ENCODE data around the gene SMIM7. TPM values are rescaled to one million over a fixed set of nuclear protein-coding genes. Genes with fewer than 3 reads are reported as not detected.

Gene SMIM7
- total RNA-seq, 1 experiment from 2014 or later = 66.4 TPM

DNA sequence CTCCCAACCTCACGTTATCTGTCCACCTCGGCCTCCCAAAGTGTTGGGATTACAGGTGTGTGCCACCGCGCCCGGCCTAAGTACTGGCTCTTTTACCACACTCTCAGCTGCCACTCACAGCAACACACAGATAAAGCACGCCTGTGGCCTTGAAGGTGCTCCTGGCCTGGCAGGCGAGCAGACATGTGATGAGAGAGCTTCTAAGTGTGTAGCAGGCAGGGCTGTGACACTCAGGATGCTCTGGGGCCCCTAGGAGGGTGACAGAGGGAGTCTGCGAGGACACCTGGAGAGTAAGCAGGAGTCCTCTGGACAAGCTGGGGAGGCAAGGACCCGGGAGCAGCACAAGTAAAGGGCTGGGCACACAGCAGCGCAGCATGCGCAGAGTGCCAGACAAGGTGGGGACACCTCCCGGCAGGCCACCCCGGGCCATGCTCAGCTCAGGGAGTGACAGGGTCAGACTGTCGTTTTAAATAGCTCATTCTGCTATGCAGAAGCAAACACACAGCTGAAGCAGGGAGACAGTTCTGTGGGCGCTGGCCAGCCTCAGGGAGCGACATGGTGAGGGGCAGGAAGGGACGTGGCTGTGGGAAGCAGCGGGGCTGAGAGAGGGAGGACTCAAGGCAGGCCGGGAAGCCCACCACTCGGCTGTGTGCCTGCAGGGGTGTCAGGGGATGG is 58.4 kb downstream of the SMIM7 start:
- ChIA-PET RAD21 (ENCODE audit: low non-redundant PET in 1 of 2, low total read pairs in 2 of 2, uncharacterized antibody in 2 of 2, unreplicated experiment in 2 of 2) (no interaction called here), POLR2A (interaction anchor here (0.6 kb wide), 1 partner anchor 1207 kb away, joined by 4 read pairs; no protein-coding TSS in a partner anchor), CTCF (no interaction called here)
- no peak overlapping the region for H3K4me3 ChIP-seq (replicated peaks in 1 of 2; ENCODE audit: low read depth in 1 of 2, low read length in 2 of 2)
- TF ChIP-seq, protein P1, sequence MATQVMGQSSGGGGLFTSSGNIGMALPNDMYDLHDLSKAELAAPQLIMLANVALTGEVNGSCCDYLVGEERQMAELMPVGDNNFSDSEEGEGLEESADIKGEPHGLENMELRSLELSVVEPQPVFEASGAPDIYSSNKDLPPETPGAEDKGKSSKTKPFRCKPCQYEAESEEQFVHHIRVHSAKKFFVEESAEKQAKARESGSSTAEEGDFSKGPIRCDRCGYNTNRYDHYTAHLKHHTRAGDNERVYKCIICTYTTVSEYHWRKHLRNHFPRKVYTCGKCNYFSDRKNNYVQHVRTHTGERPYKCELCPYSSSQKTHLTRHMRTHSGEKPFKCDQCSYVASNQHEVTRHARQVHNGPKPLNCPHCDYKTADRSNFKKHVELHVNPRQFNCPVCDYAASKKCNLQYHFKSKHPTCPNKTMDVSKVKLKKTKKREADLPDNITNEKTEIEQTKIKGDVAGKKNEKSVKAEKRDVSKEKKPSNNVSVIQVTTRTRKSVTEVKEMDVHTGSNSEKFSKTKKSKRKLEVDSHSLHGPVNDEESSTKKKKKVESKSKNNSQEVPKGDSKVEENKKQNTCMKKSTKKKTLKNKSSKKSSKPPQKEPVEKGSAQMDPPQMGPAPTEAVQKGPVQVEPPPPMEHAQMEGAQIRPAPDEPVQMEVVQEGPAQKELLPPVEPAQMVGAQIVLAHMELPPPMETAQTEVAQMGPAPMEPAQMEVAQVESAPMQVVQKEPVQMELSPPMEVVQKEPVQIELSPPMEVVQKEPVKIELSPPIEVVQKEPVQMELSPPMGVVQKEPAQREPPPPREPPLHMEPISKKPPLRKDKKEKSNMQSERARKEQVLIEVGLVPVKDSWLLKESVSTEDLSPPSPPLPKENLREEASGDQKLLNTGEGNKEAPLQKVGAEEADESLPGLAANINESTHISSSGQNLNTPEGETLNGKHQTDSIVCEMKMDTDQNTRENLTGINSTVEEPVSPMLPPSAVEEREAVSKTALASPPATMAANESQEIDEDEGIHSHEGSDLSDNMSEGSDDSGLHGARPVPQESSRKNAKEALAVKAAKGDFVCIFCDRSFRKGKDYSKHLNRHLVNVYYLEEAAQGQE (IDR thresholded peaks at IDR 0.05; ENCODE audit: low read depth) = no peak
- TF ChIP-seq POLR2AphosphoS5 (IDR thresholded peaks at IDR 0.05; ENCODE audit: low read depth, low read length) = no peak
- TF ChIP-seq, protein P2, sequence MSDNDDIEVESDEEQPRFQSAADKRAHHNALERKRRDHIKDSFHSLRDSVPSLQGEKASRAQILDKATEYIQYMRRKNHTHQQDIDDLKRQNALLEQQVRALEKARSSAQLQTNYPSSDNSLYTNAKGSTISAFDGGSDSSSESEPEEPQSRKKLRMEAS (IDR thresholded peaks at IDR 0.05) = no peak
- TF ChIP-seq CEBPB (IDR thresholded peaks at IDR 0.05; ENCODE audit: low read depth) = no peak
- no peak for TF ChIP-seq JUND (IDR thresholded peaks at IDR 0.05)
- TF ChIP-seq EZH2phosphoT487 (IDR thresholded peaks at IDR 0.05; ENCODE audit: borderline replicate concordance) = no peak
- TF ChIP-seq RAD21 (IDR thresholded peaks at IDR 0.05; ENCODE audit: low read depth) = no peak
- TF ChIP-seq SRF (IDR thresholded peaks at IDR 0.05; ENCODE audit: low read depth) = no peak
- TF ChIP-seq CTCF (IDR thresholded peaks at IDR 0.05 in 2 of 3, conservative IDR thresholded peaks at IDR 0.05 in 1 of 3; ENCODE audit: borderline replicate concordance in 1 of 3, insufficient read depth in 1 of 3, low read depth in 2 of 3, low read length in 2 of 3) = no peak
- no peak for TF ChIP-seq FOSL1 (IDR thresholded peaks at IDR 0.05; ENCODE audit: low read depth)
- no peak for TF ChIP-seq EGR1 (IDR thresholded peaks at IDR 0.05; ENCODE audit: low read depth)
- TF ChIP-seq CBX3 (IDR thresholded peaks at IDR 0.05; ENCODE audit: low read depth) = no peak
- no peak for TF ChIP-seq ZNF274 (IDR thresholded peaks at IDR 0.05; ENCODE audit: low read depth, low read length)
- no peaks in the 10 kb centered on the region for H3K9me3 ChIP-seq (ENCODE audit: control insufficient read depth in 1 of 2, insufficient read depth in 1 of 2, low read depth in 1 of 2, low read length in 2 of 2)
- H3K9ac ChIP-seq (ENCODE audit: low read length) = no peak overlapping the region
- H3K4me1 ChIP-seq (ENCODE audit: control insufficient read depth in 1 of 2, insufficient read depth in 2 of 2, low read length in 2 of 2) = peaks cover 1% of the 10 kb centered on the region in 2 experiments; a peak in 3 of 4 replicates
- no peaks in the 10 kb centered on the region for H4K20me1 ChIP-seq (ENCODE audit: insufficient read depth)
- H3K27me3 ChIP-seq (ENCODE audit: insufficient read depth, low read length) = no peaks in the 10 kb centered on the region
- H3K4me2 ChIP-seq (ENCODE audit: low read length) = no peak overlapping the region
- H3K9me2 ChIP-seq (ENCODE audit: insufficient read depth) = no peaks in the 10 kb centered on the region
- ATAC-seq = no peak
- no peak for DNase-seq (ENCODE audit: low read depth, low spot score)
- no peak overlapping the region for H3K27ac ChIP-seq (ENCODE audit: low read depth, low read length)
- no TSS peak for BruUV-seq (replicated peaks)
- H3K36me3 ChIP-seq (ENCODE audit: control insufficient read depth in 1 of 2, insufficient read depth in 2 of 2, low read length in 2 of 2) = no peaks in the 10 kb centered on the region
- no peak overlapping the region for H2AFZ ChIP-seq (ENCODE audit: low read depth, low read length, poor library complexity, severe bottlenecking)
- peaks cover 100% of the 10 kb centered on the region for H3K79me2 ChIP-seq (ENCODE audit: insufficient read depth, low read length)
- intact Hi-C loops (cut with micrococcal nuclease) = no loop called here
